Measurements from ENCODE around the gene SALL3.

The SALL3 gene

DNA sequence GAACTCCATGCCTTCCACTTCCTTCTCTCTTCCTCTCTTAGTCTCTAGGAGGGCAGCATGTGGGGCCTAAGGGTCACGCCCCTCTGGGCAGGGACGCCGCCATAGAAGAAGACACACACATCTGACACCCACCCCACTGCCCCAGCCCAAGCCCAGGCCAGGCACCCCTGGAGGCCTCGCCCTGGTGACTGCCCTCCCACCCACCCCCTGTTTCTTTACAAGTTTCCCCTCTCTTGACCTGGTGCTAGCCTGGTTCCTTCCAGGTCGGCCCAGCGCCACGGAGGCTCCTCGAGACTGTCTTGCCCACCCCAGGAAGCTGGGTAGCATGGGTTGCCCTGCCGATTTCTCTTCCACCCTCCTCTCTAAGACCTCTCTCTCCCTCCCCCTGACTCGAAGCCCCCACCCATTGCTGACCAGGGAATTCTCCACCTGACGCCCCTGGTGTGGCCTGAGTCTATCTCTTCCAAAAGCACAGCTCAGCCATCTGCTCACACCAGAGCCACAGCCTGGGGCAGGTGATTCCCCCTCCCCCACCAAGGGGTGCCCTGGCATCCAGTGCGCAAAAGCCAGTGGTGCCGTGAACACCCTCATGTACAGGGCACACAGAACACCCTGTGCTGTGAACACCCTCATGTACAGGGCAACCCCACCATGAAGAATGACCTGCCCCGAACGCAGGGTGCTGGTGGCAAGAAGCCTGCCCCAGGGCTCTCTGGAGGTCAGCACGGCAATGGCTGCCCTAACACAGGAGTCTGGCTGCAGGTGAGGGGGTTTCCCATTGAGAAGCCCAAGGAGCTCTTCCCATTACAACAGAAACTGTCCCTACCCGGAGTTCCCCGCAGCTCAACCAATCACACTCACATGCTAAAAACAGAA, 13.5 kb upstream of the SALL3 start:
- no peak for FAIRE-seq

DNA sequence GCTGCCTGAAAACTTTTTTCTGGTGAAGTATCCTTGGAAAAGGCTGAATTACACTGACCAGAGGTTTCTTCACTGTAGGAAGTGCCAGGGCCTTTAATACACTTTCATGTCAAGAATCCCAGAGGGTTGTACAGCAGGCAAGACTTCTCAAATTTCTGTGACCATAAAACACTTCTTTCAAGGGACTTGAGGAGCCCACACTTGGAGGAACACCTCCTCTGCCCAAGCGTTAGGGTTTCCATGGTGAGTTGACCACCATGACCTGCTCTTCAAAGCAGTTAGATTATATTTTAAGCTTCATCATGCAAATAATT, 12.9 kb upstream of the SALL3 start:
- no peak for FAIRE-seq

DNA sequence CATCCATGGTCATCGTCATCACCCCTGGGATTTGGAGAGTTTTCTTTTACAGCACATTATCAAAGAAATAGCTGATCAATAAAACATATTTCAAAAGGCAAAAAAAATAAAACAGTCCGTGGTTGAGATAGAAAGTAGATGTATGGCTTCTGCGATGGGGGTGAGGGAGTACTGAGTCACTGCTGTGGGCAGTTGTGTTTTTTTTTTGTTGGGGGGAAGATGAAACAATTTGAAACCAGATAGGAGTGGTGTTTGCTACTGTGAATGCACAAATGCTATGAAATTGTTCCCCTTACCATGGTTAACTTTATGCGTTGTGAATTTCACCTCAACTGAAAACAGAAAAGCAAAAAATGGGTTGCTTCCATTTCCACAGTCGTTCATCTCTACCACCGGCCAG, 11.9 kb upstream of the SALL3 start:
- no peak for FAIRE-seq

DNA sequence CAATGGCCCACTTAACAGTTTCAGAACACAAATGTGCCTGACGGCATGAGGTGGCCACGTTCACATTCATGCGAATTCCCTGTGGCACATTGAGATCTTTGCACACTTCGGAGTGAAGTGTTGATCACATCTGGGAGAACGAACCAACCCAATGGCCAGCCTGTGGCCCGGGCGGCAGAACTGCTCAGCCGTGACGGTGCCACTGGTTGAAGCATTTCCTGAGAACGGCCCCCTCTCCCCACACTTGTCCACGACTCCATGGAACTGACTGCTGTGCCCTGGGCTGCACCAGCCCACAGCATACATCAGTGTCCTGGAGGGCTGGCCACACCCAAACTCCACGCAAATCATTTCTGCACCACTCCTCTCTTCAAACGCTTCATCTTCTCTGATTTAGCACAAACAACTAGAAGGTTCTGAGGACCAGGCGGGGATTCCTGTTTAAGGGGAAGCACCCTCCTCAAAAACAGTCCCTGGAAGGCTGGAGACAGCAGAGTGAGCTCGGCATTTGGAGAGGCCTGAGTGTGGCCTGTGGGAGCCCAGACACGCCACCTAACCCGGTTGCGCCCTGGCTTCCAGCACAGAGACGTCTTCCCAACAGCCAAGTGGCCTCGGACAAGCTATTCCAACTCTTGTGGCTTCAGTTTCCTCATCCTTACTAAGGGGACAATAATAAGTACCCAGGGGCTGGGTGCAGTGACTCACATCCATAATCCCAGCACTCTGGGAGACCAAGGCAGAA, 9.9 kb upstream of the SALL3 start:
- FAIRE-seq = no peak

DNA sequence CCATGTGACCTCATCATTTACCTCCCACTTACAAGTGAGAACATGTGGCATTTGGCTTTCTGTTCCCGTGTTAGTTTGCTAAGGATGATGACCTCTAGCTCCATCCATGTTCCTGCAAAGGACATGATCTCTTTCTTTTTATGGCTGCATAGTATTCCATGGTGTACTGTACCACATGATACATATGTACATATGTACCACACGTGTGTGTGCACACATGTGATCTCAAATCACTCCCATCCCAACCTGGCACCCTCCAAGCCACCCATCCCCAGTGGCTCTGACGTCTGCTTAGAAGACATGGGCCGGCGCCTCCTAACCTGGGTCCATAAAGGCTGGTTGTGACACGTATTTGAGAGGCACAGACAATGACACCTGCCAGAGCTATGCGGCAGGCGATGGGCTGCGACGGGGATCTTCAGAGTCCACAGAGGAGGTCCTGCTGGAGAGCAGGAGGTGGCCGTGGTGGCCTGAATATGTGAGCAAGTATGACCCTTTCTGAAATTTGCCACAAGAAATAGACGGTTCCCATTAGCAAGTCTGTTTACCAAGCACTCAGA, 8.8 kb upstream of the SALL3 start:
- no peak for FAIRE-seq

DNA sequence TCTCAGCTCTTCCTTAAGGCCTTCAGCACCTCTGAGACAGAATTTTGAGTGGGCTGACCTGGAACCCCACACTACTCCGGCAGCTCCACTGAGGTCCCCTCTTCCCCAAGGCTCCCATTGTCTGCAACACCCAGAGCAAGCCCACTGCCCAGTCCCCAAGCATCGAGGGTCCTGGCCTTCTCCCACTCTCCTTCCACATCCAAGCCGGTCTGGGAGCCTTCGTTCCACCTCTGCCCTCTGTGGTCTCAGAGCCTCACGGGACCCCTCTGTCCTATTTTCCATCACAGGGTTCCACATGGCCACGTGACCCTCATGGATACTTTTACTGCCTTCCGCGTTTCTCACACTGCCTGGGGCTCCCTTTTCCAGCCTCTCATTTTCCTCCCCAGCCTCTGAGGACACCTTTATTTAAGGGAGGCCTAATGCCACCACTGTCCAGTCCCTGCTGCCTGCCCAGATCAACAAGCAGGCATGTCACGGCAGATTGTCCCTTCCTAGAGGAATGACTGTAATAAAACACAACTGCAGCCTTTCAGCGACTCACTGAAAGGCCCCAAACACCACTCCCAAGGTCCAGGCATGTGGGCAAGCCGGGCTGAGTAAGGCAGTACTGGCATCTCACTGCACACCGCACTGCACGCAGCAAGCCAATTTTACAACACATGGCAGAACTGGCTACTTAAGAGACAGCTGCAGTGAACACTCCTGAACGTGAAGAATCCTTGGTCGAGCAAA, 7.9 kb upstream of the SALL3 start:
- FAIRE-seq = no peak

DNA sequence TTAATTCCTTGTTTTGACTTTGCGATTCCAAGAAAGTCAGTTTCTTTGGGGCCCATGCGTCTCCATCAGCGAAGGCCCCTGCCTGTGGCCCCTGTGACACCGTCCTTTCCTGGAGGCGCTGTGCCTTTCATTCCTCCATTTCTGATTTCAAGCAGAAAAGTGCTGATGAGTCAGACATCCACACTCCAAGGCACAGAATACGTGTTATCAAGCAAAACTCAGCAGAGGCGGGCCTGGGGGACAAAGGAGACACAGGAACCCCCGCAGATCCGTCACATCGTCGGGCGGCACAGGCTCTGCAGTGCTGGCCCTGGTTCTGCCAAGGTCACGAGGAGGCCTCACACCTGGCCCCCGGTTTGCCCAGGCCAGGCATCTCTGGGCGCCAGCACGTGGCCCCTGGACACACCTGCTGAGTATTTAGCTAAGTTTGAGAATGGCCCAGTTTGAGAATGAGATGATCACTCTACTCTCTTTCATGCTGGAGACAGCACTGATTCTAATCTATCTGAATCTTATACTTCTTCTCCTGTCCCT, 7.2 kb upstream of the SALL3 start:
- FAIRE-seq = no peak

DNA sequence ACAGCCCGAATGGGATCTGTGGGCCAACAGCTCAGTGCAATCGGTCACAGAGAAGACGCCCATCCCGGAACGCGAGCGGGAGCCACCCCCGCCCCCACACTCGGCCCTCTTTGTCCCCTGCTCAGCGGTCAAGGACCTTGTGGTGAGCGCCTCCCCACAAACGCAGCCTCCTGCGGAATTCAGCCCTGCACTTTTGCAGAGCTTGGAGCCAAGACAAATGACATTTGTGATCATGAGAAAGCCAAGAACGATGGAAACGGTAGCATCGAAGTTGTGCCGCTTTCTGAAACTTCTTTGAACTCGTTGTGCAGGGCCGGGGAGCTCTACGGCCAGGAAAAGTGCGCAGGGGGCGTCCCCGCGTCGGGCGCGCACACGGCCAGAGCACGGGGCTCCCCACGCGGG, 6.7 kb upstream of the SALL3 start:
- FAIRE-seq = no peak

DNA sequence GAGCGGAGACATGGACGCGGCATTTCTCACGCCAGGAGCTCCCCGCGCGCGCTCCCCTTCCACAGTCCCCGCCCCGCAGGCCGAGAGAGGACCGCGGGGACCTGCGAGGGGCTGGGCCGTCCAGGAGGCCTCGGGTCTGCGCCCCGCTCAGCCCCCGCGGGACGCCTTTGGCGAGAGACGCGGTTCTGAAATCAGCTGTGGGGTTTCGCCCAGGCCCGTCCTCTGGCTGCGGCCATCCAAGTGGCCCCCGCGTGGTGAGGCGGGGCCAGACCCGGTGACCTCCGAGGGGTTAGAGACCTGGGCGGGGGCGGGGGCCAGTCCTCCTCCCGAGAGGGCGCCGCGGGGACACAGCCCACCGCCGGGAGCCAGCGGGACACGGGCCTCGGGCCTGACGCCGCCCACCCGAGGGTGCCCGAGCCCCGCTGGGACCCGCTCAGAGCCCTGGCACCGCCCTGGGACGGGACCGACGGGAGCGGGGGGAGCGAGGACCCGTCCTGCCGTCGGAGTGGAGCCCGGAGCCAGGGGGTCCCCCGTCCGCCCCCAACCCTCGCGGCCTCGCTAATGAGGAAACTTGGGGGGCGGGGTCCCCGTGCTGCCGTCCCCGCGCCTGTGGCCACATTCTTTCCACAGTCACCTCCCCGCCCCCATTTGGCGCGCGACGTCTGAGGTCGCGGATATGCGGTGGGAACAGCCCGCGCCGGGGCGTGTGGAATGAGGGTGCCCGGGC, 6.1 kb upstream of the SALL3 start:
- FAIRE-seq = no peak

DNA sequence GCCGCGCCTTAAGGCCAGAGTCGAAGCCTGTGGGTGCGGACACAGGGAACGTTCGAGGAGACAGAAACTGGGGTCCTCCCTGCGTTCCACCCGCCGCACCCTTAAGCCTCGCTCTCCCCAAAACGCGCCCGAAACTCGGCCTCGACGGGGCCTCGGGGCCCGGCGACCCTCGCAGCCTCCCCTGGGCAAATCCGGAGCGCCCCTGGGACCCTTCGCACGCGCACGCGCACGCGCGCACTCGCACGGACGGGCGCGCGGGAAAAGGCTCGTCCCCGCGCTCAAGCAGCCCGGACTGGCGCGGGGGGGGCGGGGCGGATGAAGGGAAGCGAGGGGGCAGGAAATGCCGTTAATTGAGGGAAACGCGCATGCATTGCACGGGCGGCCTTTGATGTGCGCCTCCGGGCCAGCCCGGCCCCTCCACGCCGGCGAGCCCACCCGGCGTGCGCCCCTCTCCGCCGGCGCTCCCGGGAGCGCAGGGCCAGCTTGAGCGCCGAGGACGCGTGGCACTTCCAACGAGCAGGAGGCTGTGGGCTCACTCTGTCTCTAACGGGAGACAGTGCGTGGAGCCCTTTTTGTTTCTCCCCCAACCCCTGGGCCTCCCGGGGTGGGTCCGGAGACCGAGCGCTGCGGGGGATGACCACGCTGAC, 5.4 kb upstream of the SALL3 start:
- no peak for FAIRE-seq

DNA sequence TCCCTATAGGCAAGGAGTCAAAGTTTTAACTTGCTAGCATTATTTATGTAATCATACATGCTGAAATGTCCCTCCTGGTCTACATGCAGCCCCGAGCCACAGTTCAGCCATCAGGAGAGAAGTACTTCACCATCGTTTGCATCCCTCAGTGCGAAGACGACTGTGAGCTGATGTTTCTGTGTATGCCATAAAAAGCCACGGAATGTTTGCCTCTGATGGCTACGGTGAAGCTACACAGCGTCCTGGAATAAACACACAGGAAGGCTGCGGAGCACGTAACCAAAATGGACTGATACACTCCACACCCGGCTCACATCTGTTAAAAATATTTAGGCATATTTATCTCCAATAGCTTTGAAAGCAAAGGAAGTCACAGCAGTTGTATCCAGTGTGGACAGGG, 4.3 kb upstream of the SALL3 start:
- no peak for FAIRE-seq

DNA sequence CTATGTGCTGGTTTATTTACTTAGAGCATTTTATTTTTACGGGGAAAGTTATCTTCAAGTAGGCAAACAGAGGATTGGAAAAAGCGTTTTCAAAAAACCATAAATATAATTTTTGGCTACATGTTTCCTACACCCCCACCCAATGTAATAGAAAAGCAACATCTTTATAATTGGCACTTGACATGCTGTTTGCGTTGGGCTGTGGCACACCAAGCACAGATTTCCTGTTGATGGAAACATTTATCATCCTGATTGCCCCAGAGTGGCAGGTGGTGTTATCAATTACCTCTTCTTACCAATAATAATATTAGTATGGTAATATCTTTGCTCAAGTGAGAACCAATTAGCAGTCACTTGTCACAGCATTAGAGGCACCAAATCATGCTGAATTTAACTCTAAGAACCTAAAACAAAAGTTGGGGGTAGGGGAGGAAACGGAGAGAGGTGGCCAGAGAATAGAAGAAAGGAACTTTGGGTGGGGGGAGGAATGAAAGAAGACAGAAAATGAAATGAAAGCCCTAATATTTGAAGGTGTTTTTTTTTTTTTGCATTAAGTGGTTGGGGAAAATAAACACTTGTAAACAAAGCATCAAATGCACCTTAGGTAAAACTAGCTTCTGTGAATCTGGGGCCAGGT, 3.8 kb upstream of the SALL3 start:
- no peak for FAIRE-seq

DNA sequence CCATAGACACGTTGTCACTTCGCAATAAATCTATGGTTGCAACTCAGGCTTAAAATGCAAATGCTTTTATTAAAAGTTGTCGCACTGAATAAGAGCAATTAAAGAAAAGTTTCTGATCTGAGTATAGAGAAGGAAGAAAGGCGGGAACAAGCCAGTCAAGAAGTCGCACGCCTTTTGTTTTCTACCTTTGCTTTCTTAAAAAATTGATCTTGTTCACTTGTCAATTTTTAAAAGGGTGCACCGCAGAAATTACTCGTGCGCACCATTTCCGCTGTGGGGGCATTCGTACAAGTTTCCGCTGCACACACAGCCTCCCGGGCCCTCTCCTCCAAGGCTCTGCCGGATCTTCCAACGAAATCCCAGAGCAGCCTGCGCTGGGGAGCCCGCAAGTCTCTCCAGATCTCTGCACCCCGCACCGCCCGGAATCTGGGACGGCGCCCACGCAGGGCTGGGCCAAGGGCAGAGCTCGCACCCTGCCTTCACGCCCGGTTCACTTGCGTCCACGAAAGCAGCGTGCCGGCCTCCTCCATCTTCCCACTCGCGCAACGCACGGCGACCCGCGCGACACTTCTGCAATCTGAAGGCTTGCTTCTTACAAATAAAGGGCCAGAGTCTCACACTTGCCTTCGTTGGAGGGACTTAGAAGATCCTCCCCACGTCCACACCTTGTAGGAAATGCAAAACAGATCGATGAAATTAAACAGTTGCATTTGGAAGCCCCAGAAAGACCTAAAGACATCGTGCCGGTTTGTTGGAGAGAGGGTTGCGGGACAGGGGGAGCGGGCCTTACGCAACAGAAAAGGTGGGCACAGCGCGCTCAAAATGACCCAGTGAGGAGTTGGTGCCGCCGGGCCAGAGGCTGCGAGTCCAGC, 2.6 kb upstream of the SALL3 start:
- FAIRE-seq = no peak

DNA sequence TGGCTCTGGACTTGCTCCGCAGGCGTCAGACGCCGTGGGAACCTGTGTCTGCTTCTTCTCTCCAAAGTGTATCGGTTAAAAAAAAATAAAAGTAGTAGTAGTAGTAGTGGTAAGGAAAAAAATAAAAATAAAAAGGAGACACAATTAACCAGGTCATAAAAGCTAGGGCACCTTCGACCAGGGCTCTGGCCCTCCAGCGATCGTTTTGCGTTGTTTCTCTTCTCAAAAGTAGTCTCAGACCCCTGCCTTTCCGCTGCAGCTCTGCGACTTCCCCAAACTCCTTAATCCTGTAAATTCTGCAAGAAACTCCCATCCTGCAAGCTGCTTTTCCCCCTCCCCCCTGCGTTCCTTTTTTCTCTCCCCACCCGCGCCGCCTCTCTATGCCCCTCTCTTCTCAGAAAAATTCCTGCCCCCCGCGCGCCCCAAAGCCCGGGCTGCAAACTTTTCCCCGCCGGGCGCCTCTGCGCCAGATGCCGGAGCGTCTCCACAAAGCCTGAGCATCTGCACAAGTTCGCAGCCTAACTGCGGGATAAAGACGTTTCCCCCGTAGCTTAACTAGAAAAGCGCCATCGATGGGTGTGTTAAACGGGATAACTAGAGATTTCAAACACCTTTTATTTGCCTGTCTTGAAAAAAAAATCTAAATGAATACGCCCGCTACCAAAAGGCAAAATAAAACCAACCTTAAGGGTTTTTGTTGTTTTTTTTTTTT, 1.8 kb upstream of the SALL3 start:
- no peak for FAIRE-seq

DNA sequence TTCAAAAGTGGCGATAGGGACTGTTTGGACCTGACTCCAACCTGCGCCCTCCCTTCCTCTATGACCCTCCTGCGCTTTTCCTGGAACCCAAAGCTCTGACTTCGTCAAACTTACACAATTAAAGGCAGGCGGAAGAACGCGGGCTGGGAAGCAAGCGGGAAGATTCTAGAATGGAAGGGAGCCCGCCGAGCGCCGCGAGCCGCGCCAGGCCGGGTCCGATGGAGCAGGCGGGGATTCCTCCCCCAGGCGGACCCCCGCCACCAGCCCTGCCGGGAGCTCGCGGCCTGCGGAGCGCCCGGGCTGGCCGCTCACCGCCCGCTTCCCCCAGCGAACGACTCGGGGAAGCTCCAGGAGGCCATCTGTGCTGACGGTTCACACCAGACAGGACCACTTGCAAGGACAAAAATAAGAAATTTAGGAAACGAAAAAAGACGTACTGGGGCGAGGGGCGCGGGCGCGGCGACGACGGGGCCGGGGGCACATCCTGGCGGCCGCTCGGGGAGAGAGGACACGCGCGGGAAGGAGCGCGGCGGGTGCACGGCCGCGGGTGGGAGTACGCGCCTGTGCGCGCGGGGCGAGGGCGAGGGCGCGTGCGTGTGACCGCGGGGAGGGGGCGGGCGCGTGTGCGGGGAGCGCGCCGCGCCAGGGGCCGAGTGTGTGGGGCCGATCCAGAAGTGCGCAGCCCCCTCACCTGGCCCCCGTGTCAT, 1.1 kb upstream of the SALL3 start:
- FAIRE-seq = no peak

DNA sequence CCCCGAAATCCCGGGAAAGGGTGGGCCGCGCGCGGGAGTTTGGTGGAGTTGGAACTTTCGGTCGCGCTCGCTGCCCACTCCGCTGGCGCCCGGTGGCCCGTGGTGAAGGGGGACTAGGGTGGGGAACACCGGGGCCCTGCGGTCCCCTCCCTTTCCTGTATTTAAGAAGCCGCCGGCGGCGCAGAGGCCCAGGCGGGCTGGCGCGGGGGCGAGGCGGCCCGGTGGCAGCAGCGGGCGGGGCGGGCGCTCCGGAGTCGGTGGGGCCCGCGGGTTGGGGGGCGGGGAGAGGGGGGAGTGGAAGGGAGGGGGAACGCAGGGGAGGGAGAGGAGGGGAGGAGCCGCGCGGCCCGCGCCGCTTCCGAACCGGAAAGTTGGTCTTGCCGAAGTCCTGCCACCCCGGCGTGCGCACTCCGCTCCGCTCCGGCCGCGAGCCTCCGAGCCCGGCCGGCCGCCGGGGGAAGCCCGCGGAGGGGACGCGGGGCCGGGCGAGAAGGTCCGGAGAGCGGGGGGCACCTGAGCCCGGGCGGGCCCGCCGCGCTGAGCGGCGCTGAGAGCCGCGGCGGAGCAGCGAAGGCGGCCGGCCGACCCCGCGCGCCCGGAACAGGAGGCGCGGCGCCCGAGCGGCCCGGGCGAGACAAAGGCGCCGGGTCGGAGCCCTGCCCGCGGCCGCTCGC, 425 bp upstream of the SALL3 start:
- FAIRE-seq = no peak

DNA sequence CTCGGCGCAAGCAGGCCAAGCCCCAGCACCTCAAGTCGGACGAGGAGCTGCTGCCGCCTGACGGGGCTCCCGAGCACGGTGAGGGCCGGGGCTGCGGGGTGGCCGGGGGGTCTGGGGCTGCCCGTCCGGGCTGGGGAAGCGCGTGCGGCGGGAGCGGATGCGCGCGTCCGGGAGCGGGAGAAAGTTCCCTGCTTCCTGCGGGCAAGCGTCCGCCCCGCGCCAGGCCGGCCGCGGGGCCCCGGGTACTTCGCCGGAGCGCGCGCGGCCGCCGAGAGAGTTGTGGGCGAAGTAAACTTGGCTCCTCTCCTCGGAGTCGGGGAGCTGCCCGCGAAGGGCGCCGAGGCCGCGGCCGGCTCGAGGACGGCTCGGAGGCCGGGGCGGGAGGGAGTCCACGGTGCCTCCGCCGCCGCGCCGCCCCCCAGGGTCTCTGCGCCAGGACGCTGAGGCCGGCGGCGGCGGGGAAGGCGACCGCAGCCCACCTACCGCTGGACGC, 707 bp downstream of the SALL3 start:
- no peak for FAIRE-seq

DNA sequence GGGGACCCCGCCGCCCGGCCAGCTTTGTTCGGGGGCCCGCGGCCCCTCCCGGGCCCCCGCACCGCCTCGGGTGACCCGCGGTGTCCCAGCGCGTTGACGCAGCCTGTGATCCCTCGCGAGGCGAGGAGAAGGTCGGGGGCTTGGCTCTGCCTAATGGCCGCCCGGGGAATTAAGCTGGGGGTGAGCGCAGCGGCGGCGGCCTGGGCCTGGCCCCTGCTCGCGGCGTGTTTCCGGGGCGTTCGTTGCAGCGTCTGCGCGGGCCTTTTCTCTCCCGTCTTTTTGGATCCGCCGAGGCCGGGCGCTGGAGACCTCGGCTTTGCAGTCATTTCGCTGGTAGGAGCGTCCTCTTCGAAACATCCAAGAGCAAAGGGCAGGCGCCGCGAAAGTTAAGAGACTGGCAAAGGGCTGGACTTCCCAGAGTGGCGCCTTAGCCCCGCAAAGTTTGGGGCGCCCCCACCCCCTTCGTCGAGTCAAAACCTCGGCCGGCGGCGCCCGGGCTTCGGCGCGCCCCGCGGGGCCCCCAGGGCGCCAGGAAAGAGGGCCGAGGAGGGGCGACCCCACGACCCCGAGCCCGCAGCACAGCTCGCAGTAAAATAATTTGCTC, 1.3 kb downstream of the SALL3 start:
- FAIRE-seq = no peak

Data from A204.1 (cell line).